Subcutaneous adipose tissue (tissue), 4 donors: Measurements from ENCODE around the gene IGFBP7. TPM values are rescaled to one million over a fixed set of nuclear protein-coding genes. Genes with fewer than 3 reads are reported as not detected.

Source experiments
- total RNA-seq, 4 donors: library from RNA; depleted of rRNA; stranded (reverse); fragments of >200 nt; gene quantifications; one replicate each; pipeline ENCODE4 v1.1.0, GENCODE V29; 2016
- TF ChIP-seq, protein P1 (sequence below): fragments of 450-650 bp; IDR thresholded peaks from one replicate; pipeline ENCODE4 v1.5.1; 2016; ENCODE audit warnings: low read depth, mild to moderate bottlenecking, control low read depth, antibody characterized with exemption, moderate library complexity

IGFBP7 gene
- total RNA-seq, 4 donors from 2014 or later, result 297 to 713 (median 515) TPM

DNA sequence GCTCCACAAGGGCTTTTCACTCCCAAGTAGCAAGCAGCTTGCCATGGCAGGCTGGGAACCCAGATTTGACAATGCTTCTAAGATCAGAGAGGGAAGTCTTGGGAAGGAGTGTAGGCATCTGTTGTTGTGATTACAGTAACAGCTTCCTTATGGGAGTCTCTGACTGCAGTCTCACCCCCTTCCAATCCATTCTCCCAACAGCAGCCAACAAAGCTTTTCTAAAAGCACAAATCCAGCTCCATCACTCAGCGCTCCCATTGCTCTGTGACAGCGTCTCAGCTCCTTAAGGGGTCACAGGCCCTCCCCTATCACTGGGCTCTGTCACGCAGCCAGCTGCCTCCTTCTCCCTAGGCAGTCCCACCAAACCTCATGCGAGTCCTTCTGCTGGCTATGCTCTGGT is 7.1 kb downstream of the IGFBP7 start:
- TF ChIP-seq, protein P1, sequence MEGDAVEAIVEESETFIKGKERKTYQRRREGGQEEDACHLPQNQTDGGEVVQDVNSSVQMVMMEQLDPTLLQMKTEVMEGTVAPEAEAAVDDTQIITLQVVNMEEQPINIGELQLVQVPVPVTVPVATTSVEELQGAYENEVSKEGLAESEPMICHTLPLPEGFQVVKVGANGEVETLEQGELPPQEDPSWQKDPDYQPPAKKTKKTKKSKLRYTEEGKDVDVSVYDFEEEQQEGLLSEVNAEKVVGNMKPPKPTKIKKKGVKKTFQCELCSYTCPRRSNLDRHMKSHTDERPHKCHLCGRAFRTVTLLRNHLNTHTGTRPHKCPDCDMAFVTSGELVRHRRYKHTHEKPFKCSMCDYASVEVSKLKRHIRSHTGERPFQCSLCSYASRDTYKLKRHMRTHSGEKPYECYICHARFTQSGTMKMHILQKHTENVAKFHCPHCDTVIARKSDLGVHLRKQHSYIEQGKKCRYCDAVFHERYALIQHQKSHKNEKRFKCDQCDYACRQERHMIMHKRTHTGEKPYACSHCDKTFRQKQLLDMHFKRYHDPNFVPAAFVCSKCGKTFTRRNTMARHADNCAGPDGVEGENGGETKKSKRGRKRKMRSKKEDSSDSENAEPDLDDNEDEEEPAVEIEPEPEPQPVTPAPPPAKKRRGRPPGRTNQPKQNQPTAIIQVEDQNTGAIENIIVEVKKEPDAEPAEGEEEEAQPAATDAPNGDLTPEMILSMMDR, result no peak

DNA sequence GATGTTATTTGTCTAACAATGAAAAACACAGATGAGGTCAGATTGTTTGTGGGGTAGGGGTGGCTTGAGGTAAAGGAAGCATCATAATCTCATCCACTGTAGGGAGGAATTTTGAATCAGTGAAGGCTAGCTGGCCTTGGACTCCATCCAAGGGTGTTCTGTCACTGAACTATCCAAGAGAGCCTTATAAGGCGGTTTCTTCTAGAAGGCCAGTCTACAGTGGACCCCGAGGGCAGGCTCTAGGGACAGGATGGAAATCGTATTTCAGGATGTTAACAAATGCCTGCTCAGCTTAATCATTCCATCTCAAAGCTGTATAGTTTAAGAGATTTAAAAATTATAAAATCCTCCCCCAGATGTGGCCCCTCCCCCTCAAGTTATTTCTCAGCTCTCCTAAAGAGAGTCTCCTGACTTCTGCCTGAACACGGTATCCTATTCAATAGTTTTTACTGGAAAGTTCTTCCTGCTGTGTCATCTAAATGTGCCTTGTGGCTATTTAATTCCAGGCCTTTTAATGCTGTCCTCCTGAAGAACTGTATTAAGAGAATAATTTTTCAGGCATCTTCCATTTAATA is 8.0 kb downstream of the IGFBP7 start:
- TF ChIP-seq, protein P1, result no peak

DNA sequence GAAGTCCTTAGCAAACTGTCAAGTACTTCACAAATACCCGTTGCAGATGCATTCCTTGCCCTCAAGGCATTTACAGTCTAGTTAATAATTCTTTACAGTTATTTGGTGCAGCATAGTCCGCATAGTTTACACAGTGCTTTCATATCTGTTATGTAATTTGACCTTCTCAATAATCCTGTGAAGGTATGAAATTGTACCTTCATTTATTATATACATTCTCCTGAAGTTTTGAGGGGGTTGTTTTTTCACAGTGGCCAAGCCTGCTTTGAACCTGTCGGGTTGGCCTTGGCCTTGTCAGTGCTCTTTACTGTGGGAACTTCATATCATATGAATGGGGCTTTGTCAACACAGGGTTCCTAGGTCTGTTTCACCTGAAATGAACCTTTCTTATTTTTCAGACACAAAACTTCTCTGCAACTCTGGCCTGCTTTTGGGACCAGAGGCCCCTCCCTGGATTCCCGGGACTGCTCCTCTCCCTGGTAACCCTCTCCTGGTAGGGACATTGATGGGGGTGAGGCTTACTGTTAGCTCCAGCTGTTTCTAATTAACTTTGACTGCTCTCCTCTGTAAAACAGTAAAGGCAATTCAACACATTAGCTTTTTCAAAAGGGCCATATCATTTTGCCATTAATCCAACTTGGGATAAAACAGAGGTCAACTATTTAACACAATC is 9.1 kb downstream of the IGFBP7 start:
- TF ChIP-seq, protein P1, result no peak

DNA sequence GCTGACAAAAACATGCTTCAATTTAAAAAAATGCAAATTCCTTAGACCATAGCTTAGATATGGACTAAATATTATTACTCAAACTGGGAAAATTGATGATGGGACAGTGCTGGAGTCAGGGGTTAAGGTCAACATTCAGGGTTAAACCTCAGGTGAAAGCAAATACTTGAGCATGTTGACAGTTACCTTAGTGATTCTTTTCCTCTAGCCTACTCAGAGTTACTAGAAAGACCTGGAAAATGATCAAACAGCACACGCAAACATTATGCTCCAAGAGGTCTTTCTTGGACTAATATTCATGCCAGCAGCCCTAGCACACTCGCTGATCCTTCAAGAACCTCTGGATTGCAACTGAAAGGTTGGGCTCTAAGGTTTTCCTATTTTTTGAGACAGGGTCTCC is 10.8 kb downstream of the IGFBP7 start:
- TF ChIP-seq, protein P1, result no peak

DNA sequence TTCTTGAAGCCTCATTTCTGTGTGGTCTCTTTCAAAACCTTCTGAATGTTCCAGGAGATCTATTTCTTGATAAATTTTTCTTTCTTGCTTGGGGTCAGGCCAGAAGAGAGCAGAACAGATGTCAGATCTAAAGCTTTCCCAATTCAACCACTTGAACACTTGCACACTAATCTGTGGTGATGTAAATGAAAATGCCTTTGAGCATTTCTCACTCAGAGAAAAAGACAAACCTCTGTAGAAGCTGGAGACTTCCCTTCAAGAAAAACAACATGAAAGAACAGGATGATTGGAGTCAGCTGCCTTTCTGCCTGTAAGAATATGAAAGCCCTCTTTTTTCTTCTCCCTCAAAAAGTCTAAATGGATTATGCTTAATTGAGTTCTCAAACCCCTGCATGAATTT is 11.2 kb downstream of the IGFBP7 start:
- TF ChIP-seq, protein P1, result no peak

DNA sequence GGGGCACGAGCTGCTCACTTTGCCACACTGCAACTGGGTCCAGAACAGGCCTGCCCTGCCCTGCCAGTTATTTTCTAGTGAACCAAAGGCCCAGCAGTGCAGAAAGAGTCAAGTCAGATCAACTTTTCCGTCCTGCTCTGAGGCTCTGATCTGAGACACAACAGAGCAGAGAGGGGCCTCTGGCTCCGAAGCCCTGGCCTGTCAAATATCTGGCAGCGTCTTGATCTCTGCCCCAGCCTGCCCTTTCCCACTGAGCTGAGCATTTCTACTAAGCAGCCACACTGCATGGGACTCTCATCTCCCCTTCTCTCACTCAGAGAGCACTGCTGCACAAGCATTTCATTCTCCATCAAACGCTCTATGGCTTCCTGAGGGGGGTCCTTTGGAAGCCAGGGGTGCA is 11.8 kb downstream of the IGFBP7 start:
- TF ChIP-seq, protein P1, result no peak

DNA sequence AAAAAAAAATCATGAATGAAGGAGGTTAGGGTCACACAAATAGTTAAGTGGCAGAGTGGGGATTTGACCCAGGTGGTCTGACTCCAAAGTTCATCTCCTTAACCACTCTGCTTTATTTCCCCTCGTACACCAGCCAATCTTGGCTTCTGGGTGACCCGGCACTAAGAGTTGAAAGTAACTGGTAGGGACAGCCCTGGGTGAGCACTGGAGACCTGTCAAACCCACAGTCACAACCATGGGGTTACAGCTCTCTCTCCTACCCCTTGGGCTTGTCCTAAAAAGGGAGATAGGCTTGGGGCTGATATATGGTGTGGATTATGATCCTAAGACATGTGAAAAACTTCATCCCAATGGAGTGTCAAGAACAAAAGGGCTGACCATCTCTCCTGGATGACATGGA is 12.5 kb downstream of the IGFBP7 start:
- TF ChIP-seq, protein P1, result no peak
